Keratinocyte (primary cell): ENCODE results near the gene SFT2D3. TPM values are rescaled to one million over a fixed set of nuclear protein-coding genes. Genes with fewer than 3 reads are reported as not detected.

Experiments used
- DNase-seq: peaks from one replicate; pipeline ENCODE4 v3.0.0-alpha.2; 2011; ENCODE audit warnings: low read depth, missing footprints, low spot score
- FAIRE-seq: peaks from 2 replicates; lab custom pipeline; 2011; peaks lifted over from hg19 to GRCh38; lab: Jason Lieb, UNC
- H2AFZ ChIP-seq: 2 replicates; pipeline ENCODE4 v1.6.0; 2012; ENCODE audit warnings: low read length, control low read depth, inconsistent platforms; ENCODE audit not compliant: control insufficient read depth
- H3K27ac ChIP-seq: 2 replicates; pipeline ENCODE4 v1.5.1; 2011; ENCODE audit warnings: low read length; ENCODE audit not compliant: control insufficient read depth, insufficient read depth
- H3K27me3 ChIP-seq: 3 replicates; pipeline ENCODE4 v1.6.0; 2011; ENCODE audit warnings: low read length; ENCODE audit not compliant: control insufficient read depth, insufficient read depth; ENCODE audit errors: extremely low read depth
- H3K36me3 ChIP-seq, 2 experiments: 2 replicates in 1 of 2; 3 replicates in 1 of 2; pipeline ENCODE4 v1.5.1; 2011; ENCODE audit warnings: low read length in 2 of 2, mild to moderate bottlenecking in 1 of 2; ENCODE audit not compliant: control insufficient read depth in 2 of 2, insufficient read depth in 2 of 2; ENCODE audit errors: extremely low read depth in 1 of 2
- H3K4me1 ChIP-seq: 3 replicates; pipeline ENCODE4 v1.5.1; 2011; ENCODE audit warnings: low read length; ENCODE audit not compliant: control insufficient read depth, insufficient read depth; ENCODE audit errors: extremely low read depth
- H3K4me2 ChIP-seq: 3 replicates; pipeline ENCODE4 v1.6.0; 2011; ENCODE audit warnings: low read depth, low read length; ENCODE audit not compliant: control insufficient read depth, insufficient read depth; ENCODE audit errors: extremely low read depth
- H3K4me3 ChIP-seq, 3 experiments: fragments of 200-600 bp in 1 of 3; sonication (generic) in 1 of 3; 2 replicates in 2 of 3; 3 replicates in 1 of 3; pipeline ENCODE4 v1.5.1; 2011 to 2016; ENCODE audit warnings: low read length in 3 of 3, mild to moderate bottlenecking in 3 of 3, control low read depth in 2 of 3, inconsistent platforms in 1 of 3, low read depth in 1 of 3, mixed read lengths in 1 of 3, mixed run types in 1 of 3, moderate library complexity in 1 of 3; ENCODE audit not compliant: control insufficient read depth in 2 of 3, insufficient read depth in 2 of 3; ENCODE audit errors: extremely low read depth in 1 of 3
- H3K79me2 ChIP-seq: 2 replicates; pipeline ENCODE4 v1.6.0; 2012; ENCODE audit warnings: low read length; ENCODE audit not compliant: control insufficient read depth, insufficient read depth
- H3K9ac ChIP-seq: 3 replicates; pipeline ENCODE4 v1.6.0; 2011; ENCODE audit warnings: low read length; ENCODE audit not compliant: control insufficient read depth, insufficient read depth; ENCODE audit errors: extremely low read depth
- H3K9me1 ChIP-seq: 3 replicates; pipeline ENCODE4 v1.6.0; 2011; ENCODE audit warnings: low read length; ENCODE audit not compliant: control insufficient read depth, insufficient read depth; ENCODE audit errors: extremely low read depth
- H3K9me3 ChIP-seq: 2 replicates; pipeline ENCODE4 v1.5.1; 2012; ENCODE audit warnings: low read depth, low read length; ENCODE audit not compliant: control insufficient read depth
- H4K20me1 ChIP-seq: 3 replicates; pipeline ENCODE4 v1.6.0; 2011; ENCODE audit warnings: low read length; ENCODE audit not compliant: control insufficient read depth, insufficient read depth; ENCODE audit errors: extremely low read depth
- CTCF ChIP-seq, 3 experiments: IDR thresholded peaks in 1 of 3; conservative IDR thresholded peaks in 1 of 3; optimal IDR thresholded peaks in 1 of 3; 2 replicates in 2 of 3; 3 replicates in 1 of 3; pipeline versions ENCODE3 to v1.5.1; 2011; ENCODE audit warnings: low read length in 3 of 3, mild to moderate bottlenecking in 3 of 3, moderate library complexity in 2 of 3, control low read depth in 1 of 3, inconsistent platforms in 1 of 3; ENCODE audit not compliant: insufficient read depth in 2 of 3; ENCODE audit errors: extremely low read depth in 1 of 3
- EZH2 ChIP-seq: IDR thresholded peaks from one replicate; pipeline ENCODE4 v1.6.1; 2012; ENCODE audit warnings: inconsistent platforms, mild to moderate bottlenecking, low read length, moderate library complexity
- dilution Hi-C: fragments of 300-500 bp; cut with MboI; formaldehyde crosslinking; loops from one replicate; pipeline ENCODE4 v1.7.0; 2020; ENCODE audit warnings: low sequenced_read_pairs; ENCODE audit not compliant: extremely low pct_ligation_motif_present
- polyA plus RNA-seq, 5 experiments: library from polyadenylated mRNA; depleted of rRNA in 3 of 5; stranded (reverse) in 3 of 5; stranded (forward) in 1 of 5; unstranded in 1 of 5; fragments of >200 nt; gene quantifications; 1 replicate in 1 of 5; 2 replicates in 3 of 5; 3 replicates in 1 of 5; pipeline versions ENCODE4 v1.2.1 to v1.2.3, GENCODE V29; 2011 to 2012; ENCODE audit warnings: missing spikeins in 2 of 5, low read depth in 1 of 5, low replicate concordance in 1 of 5

The SFT2D3 gene
- polyA plus RNA-seq, 1 donor (not counting 4 experiments of a cell fraction or from before 2014, with no cell fraction given) = 2.4 TPM

GRCh38 chr2:127670957-127671290 is 30.4 kb upstream of the SFT2D3 start:
- H3K4me1 ChIP-seq = peaks cover 5% of the 10 kb centered on the region
- H3K27ac ChIP-seq = no peak overlapping the region
- no peak overlapping the region for H2AFZ ChIP-seq
- no peak overlapping the region for H3K4me2 ChIP-seq
- DNase-seq = no peak
- no peaks in the 10 kb centered on the region for H3K36me3 ChIP-seq
- no peak for FAIRE-seq
- no peaks in the 10 kb centered on the region for H4K20me1 ChIP-seq
- dilution Hi-C loops = no loop called here
- H3K4me3 ChIP-seq = no peak overlapping the region
- peaks cover 47% of the 10 kb centered on the region for H3K27me3 ChIP-seq
- TF ChIP-seq EZH2 = no peak
- no peak for TF ChIP-seq CTCF (optimal IDR thresholded peaks at IDR 0.05 in 1 of 3, IDR thresholded peaks at IDR 0.05 in 1 of 3, conservative IDR thresholded peaks at IDR 0.05 in 1 of 3; ENCODE audit: extremely low read depth in 1 of 3, insufficient read depth in 2 of 3, low read length in 3 of 3)
- no peaks in the 10 kb centered on the region for H3K79me2 ChIP-seq
- no peaks in the 10 kb centered on the region for H3K9me1 ChIP-seq
- H3K9ac ChIP-seq = no peak overlapping the region
- no peaks in the 10 kb centered on the region for H3K9me3 ChIP-seq

DNA sequence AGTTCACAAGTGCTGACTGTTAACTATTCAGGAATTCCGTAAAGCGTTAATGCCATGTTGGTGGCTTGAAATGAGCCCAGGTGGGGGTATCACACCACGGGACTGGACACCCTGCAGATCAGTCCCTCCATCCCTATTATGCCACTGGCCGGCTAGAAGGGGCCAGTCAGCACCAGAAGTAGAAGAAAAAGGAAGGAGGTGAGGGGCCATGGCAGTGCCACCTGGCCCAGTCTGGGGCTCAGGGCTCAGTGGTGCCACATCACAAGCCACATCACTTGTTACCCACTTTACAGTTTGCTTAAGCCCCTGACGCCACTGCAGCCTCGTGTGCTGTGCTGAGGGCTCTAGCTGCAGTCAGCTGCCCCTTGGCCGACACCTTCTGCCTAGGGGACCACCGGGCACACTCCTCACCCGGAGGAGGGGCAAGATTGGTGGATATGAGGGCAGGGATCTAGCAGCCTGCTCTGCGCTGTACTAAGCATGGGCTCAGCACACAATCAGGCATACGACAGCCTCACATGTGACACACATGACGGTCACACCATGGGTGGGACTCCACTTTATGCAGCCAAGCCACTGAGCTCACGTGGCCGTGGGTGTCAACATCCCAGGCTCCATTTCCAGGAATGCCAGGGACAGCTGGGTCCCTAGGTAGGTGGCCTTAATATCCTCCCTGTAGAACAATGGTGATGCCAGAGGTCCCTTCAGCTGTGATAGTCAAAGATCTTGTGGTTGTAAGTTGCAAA is 29.6 kb upstream of the SFT2D3 start:
- Histone ChIP-seq H3K9ac (no peak overlapping the region), H3K4me2 (no peak overlapping the region), H2AFZ (no peak overlapping the region), H3K9me1 (no peaks in the 10 kb centered on the region), H3K79me2 (no peaks in the 10 kb centered on the region), H3K27me3 (peaks cover 47% of the 10 kb centered on the region), H3K36me3 (no peaks in the 10 kb centered on the region), H3K4me1 (peaks cover 5% of the 10 kb centered on the region), H4K20me1 (no peaks in the 10 kb centered on the region), H3K4me3 (no peak overlapping the region), H3K9me3 (no peaks in the 10 kb centered on the region), H3K27ac (no peak overlapping the region)
- DNase-seq (no peak), FAIRE-seq (no peak)
- no peak for TF ChIP-seq EZH2
- TF ChIP-seq CTCF (optimal IDR thresholded peaks at IDR 0.05 in 1 of 3, IDR thresholded peaks at IDR 0.05 in 1 of 3, conservative IDR thresholded peaks at IDR 0.05 in 1 of 3; ENCODE audit: extremely low read depth in 1 of 3, insufficient read depth in 2 of 3, low read length in 3 of 3) = no peak
- dilution Hi-C loops = no loop called here
